ENCODE data around the gene RIN3.

DNA sequence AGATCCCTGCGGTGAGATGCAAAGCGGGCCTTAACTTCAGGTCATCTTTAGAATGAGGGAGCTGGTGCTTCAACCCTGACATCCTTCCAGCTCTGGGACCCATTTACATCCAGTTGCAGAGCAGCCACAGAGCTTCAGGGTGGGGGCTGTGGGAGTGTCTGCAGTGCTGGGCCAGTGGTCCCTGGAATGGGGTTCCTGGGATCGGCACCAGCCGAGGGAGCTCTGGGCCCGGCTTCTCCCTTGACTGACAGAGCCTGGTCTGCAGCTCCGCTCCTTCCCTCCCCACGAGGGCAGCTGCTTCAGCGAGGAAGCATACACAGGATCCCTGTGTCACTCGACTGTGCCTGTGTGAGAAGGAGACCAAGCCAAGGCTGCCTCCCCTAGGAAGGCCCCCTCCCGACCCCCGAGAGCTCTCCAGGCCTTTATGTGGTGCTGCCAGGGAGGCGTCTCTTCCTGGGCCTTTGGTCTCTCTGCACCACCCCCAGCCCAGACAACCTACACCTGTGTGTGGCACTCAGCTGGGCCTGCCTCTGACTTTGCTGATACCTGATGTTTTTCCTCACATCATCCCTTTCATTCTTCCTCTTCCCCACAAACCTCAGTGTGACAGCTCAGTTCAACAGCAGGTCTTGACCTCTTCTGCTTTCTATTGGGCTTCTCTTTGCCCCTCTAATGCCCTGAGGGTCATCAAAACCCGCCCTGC lies 48.1 kb upstream of the RIN3 start:
- TF ChIP-seq CTCF (IDR thresholded peaks at IDR 0.05; ENCODE audit: insufficient read depth, low read depth, low read length) (no peak), EZH2 (IDR thresholded peaks at IDR 0.05; ENCODE audit: insufficient read depth, low read length) (no peak)

Data from astrocyte (in vitro differentiated cells and primary cell).